LNCaP clone FGC (cell line): ENCODE measurements around the gene TYSND1.

Experiments
- DNase-seq: peaks from one replicate; pipeline ENCODE4 v3.0.0-alpha.2; 2011; ENCODE audit warnings: low read depth
- H3K4me3 ChIP-seq: 2 replicates; pipeline ENCODE4 v1.5.1; 2011; ENCODE audit warnings: mild to moderate bottlenecking, low read depth, low read length, control low read depth
- TF ChIP-seq, protein P1 (sequence below): IDR thresholded peaks from 2 replicates; pipeline ENCODE4 v1.5.1; 2012; ENCODE audit warnings: mild to moderate bottlenecking; ENCODE audit not compliant: control insufficient read depth, insufficient read depth; ENCODE audit errors: extremely low read depth

Gene TYSND1

DNA sequence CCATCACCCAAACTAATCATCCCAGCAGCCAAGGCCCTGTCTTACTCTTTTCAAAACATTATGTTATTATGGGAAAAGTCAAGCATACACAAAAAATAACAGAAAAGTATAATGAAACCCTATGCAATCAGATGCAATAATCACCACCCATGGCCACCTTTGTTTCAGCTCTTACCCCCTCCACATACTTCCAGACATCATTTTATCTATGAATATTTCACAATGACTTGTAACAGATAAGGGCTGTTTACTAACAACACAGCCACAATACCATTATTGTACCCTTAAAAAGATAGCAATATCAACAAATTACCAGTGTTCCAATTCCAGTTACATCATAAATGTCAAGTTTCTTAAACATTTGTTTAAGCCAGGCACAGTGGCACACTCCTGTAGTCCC, 49.0 kb downstream of the TYSND1 start:
- no peak for DNase-seq
- TF ChIP-seq, protein P1, sequence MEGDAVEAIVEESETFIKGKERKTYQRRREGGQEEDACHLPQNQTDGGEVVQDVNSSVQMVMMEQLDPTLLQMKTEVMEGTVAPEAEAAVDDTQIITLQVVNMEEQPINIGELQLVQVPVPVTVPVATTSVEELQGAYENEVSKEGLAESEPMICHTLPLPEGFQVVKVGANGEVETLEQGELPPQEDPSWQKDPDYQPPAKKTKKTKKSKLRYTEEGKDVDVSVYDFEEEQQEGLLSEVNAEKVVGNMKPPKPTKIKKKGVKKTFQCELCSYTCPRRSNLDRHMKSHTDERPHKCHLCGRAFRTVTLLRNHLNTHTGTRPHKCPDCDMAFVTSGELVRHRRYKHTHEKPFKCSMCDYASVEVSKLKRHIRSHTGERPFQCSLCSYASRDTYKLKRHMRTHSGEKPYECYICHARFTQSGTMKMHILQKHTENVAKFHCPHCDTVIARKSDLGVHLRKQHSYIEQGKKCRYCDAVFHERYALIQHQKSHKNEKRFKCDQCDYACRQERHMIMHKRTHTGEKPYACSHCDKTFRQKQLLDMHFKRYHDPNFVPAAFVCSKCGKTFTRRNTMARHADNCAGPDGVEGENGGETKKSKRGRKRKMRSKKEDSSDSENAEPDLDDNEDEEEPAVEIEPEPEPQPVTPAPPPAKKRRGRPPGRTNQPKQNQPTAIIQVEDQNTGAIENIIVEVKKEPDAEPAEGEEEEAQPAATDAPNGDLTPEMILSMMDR, result no peak
- H3K4me3 ChIP-seq, result no peak overlapping the region

DNA sequence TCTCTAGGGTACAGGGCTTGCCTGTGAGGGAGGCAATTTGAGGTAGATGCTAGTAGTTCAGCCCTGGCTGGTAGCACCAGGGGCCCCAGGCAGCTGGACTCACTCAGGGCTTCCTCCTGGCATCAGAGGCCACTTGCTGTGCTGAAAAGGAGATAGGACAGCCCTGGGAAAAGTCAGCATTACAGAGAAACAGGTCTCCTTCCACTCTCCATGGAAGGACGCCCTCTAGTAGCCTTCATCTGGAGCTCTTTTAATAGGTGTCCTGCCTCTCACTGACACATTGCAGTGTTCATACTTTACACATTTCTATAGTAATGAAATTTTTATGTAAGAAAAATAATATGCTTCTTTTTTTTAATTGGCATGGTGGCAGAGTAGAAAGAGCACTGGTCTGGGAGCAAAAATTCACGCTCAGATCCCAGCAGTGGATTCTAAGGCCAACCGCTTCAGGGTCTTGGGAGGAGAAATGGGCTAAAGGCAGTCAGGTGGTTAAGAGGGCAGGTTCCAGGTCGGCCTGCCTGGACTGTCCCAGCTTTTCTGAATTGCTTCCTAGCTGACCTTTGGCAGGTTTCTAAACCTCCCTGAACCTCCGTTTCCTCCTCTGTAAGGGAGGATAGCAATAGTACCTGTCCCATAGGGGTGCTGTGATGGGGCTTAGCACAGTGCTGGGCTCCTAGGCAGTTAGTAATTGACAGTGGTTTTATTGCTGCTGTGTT, 49.6 kb downstream of the TYSND1 start:
- no peak overlapping the region for H3K4me3 ChIP-seq
- no peak for DNase-seq
- TF ChIP-seq, protein P1, result no peak

DNA sequence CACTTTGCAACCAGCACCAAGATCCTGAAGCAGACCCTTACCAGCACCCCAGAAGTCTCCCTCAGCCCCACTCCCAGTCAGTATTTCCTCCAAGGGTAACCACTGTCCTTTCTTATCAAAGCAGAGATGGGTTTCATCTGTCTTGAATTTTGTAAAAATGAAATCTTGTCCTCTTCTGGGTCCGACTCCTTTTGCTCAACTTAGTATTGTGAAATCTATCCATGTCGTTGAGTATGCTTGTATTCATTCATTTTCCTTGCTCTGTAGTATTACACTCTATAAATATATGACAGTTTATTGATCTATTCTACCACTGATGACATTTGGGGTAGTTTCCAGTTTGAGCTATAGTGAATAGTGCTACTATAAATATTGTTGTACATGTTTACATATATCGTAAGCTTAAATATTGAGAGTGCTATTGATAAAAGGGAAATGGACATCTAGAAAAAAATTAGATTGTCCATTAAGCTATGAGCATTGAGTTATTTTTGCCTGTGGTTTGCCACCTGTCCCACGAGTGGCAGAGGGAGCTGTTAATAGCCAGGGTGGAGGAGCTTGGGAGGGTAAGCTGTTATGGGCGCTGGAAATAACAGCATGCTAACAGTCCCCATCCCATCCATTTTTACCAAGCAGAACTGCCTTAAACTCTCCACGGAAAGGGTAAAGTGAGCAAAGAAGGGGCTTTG, 50.3 kb downstream of the TYSND1 start:
- DNase-seq, result no peak
- TF ChIP-seq, protein P1, result no peak
- H3K4me3 ChIP-seq, result no peak overlapping the region

DNA sequence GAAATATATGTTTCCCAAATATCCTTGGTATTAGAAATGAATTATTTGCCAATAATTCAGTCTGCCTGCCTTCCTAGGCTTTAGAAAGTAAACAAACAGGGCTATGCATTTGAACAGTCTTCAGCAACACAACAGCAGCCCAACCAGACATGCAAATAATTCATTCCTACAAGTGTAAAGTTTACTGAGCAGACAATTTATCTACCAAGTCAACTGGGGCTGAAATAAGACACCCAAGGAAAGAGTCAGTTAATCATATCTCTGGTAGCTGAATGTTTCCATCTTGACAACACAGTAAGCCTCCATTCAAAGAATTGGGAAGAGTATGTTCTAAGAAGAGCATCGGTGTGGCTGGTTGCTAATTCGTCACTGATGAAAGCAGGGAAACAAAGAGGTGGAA, 52.2 kb downstream of the TYSND1 start:
- no peak overlapping the region for H3K4me3 ChIP-seq
- TF ChIP-seq, protein P1, result no peak
- DNase-seq, result no peak

DNA sequence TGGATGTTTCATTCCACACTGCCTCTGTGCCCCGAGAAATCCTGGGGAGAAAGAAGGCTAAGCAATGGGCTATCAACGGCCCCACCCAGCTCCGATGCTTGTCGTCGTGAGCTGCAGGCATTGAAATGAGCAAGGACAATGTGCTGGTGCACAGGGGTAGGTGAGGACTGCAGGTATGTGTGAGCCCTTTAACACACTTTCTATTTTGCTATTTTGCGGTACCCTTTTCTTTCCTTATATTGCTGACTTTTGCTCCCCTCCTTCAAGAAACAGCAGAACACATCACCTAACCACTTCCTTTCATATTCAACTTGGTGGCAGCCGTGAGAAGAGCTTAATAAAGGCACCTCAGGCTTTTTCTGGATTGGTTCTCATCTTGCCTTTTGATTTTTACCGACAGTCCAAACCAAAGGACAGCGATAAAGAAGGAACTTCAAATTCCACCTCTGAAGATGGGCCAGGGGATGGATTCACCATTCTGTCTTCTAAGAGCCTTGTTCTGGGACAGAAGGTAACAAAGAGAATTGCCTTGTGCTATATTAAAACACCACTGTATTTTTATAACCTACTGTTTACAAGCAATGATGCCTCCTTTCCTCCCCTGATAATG, 53.1 kb downstream of the TYSND1 start:
- TF ChIP-seq, protein P1, result no peak
- no peak for DNase-seq
- H3K4me3 ChIP-seq, result no peak overlapping the region

DNA sequence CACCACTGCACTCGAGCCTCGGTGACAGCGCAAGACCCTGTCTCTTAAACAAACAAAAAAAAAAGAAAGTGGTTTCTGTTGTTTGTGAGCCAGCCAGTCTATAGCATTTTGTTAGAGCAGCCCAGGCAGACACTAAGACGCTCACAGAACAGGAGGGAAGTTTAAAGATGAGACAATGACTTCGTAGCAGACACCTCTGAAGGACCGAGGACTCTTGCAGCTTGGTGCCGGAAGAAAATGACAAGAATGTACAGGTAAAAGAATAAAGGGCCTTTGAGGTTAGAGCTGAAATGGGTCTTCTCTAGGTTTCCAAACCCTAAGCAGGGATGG, 54.1 kb downstream of the TYSND1 start:
- TF ChIP-seq, protein P1, result no peak
- no peak for DNase-seq

DNA sequence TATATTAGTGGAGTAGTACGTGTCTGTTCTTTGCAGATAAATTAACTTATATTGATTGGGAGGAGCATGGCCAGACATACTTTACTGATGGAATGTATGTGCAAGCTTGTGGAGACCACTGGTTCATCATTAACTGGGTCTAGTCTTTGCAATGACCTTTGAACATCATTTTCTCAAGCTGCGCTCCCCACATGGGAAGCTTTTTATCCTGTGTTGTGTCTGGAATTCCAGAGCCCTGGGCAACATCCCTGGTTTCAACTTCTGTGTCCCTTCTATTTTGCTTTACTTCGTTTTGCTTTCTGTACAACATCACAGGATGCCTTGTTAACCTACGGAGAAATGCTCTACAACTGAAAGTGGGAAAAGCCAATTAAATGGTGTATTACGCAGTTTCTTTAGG, 55.5 kb downstream of the TYSND1 start:
- no peak overlapping the region for H3K4me3 ChIP-seq
- TF ChIP-seq, protein P1, result no peak
- no peak for DNase-seq

More for the DNA sequence above, 54.1 kb downstream of the TYSND1 start:
- H3K4me3 ChIP-seq, result no peak overlapping the region
